OCI-LY7 (cell line): Measurements from ENCODE around the gene ALDH1L1. TPM values are rescaled to one million over a fixed set of nuclear protein-coding genes. Genes with fewer than 3 reads are reported as not detected.

ENCODE experiments used
- BruUV-seq: library from RNA; stranded (reverse); fragments of 400-500 nt; replicated peaks from 2 replicates; lab custom pipeline; 2021; lab: Mats Ljungman, UMichigan
- CTCF ChIA-PET: fragments of 300-600 bp; sonication (Branson Sonifier 250); formaldehyde crosslinking; loops from one replicate; lab custom pipeline; 2022; ENCODE audit warnings: antibody characterized with exemption; ENCODE audit not compliant: unreplicated experiment; lab: Charles Lee
- POLR2A ChIA-PET: fragments of 300-600 bp; sonication (Branson Sonifier 250); formaldehyde crosslinking; loops from one replicate; lab custom pipeline; 2022; ENCODE audit warnings: antibody characterized with exemption; lab: Charles Lee
- DNase-seq: peaks from one replicate; pipeline ENCODE4 v3.0.0-alpha.2; 2015; ENCODE audit warnings: low spot score
- H2AFZ ChIP-seq: fragments of 200-600 bp; sonication (generic), shearing (Covaris generic); 2 replicates; pipeline ENCODE4 v1.6.1; 2014; ENCODE audit warnings: mild to moderate bottlenecking, antibody characterized with exemption, low read length, moderate library complexity
- H3K27ac ChIP-seq: fragments of 200-600 bp; sonication (generic); 2 replicates; pipeline ENCODE4 v1.5.1; 2014; ENCODE audit warnings: mixed run types, low read depth, mild to moderate bottlenecking, moderate library complexity, low read length, inconsistent platforms; ENCODE audit not compliant: poor library complexity, severe bottlenecking
- H3K36me3 ChIP-seq: fragments of 200-600 bp; sonication (generic); 2 replicates; pipeline ENCODE4 v1.6.1; 2014; ENCODE audit warnings: mild to moderate bottlenecking, antibody characterized with exemption, low read length, moderate library complexity, mixed read lengths; ENCODE audit not compliant: insufficient read depth
- H3K4me1 ChIP-seq: fragments of 200-600 bp; sonication (generic); 2 replicates; pipeline ENCODE4 v1.5.1; 2014; ENCODE audit warnings: mild to moderate bottlenecking, low read length; ENCODE audit not compliant: insufficient read depth, poor library complexity, severe bottlenecking
- H3K4me2 ChIP-seq: fragments of 200-600 bp; sonication (generic); 2 replicates; pipeline ENCODE4 v1.6.1; 2014; ENCODE audit warnings: mild to moderate bottlenecking, low read length
- H3K4me3 ChIP-seq: fragments of 200-600 bp; sonication (generic); 2 replicates; pipeline ENCODE4 v1.5.1; 2014; ENCODE audit warnings: mild to moderate bottlenecking, low read depth, low read length; ENCODE audit not compliant: poor library complexity, severe bottlenecking
- H3K79me2 ChIP-seq: fragments of 200-600 bp; sonication (generic); 2 replicates; pipeline ENCODE4 v1.6.1; 2016; ENCODE audit warnings: low read depth, mild to moderate bottlenecking, low read length, moderate library complexity, mixed read lengths; ENCODE audit not compliant: insufficient read depth
- H3K9me2 ChIP-seq: fragments of 200-600 bp; sonication (generic); 2 replicates; pipeline ENCODE4 v1.6.1; 2016; ENCODE audit warnings: mild to moderate bottlenecking, low read length, mixed read lengths; ENCODE audit not compliant: insufficient read depth
- H3K9me3 ChIP-seq: fragments of 200-600 bp; sonication (generic); 2 replicates; pipeline ENCODE4 v1.6.1; 2014; ENCODE audit warnings: mild to moderate bottlenecking, mixed run types, low read length, mixed read lengths
- H4K20me1 ChIP-seq: fragments of 200-600 bp; sonication (generic); 2 replicates; pipeline ENCODE4 v1.6.1; 2014; ENCODE audit warnings: mild to moderate bottlenecking, antibody characterized with exemption, low read length, moderate library complexity, mixed read lengths; ENCODE audit not compliant: insufficient read depth
- CTCF ChIP-seq: fragments of 200-600 bp; sonication (generic); conservative IDR thresholded peaks from 2 replicates; pipeline ENCODE4 v1.5.1; 2014; ENCODE audit warnings: mild to moderate bottlenecking, antibody characterized with exemption, low read length, moderate library complexity, mixed read lengths
- EZH2phosphoT487 ChIP-seq: fragments of 200-600 bp; sonication (generic); IDR thresholded peaks from 2 replicates; pipeline ENCODE4 v1.6.1; 2018; ENCODE audit warnings: low read depth, borderline replicate concordance, mild to moderate bottlenecking, mixed run types, antibody characterized with exemption, low read length, moderate library complexity, mixed read lengths
- intact Hi-C: fragments of 100-400 bp; cut with micrococcal nuclease; formaldehyde crosslinking; loops from one replicate; pipeline ENCODE4 v1.10.0; 2022; ENCODE audit not compliant: unreplicated experiment
- total RNA-seq, 2 experiments: library from RNA; depleted of rRNA in 1 of 2; stranded (reverse); fragments of >200 nt in 1 of 2; shearing (Covaris generic) in 1 of 2; gene quantifications; 2 replicates each; pipeline ENCODE4 v1.2.3, GENCODE V29; 2014 to 2022

Gene ALDH1L1
- total RNA-seq, 2 experiments from 2014 or later = not detected

- TF ChIP-seq CTCF (no peak), EZH2phosphoT487 (no peak)
- intact Hi-C loops = no loop called here
- DNase-seq = no peak
- Histone ChIP-seq H3K27ac (no peak overlapping the region), H3K4me3 (no peak overlapping the region), H2AFZ (no peak overlapping the region), H3K79me2 (no peaks in the 10 kb centered on the region), H3K4me2 (no peak overlapping the region), H4K20me1 (no peaks in the 10 kb centered on the region), H3K36me3 (no peaks in the 10 kb centered on the region), H3K9me3 (no peaks in the 10 kb centered on the region), H3K4me1 (no peaks in the 10 kb centered on the region), H3K9me2 (no peaks in the 10 kb centered on the region)
- ChIA-PET CTCF (no interaction called here), POLR2A (no interaction called here)
- no TSS peak for BruUV-seq
These were observed 23.2 kb downstream of the ALDH1L1 start for GRCh38 chr3:126157083-126157768.

GRCh38 chr3:126156468-126156867 lies 23.9 kb downstream of the ALDH1L1 start:
- ChIA-PET CTCF (no interaction called here), POLR2A (no interaction called here)
- Histone ChIP-seq H3K4me3 (no peak overlapping the region), H3K9me3 (no peaks in the 10 kb centered on the region), H3K36me3 (no peaks in the 10 kb centered on the region), H3K79me2 (no peaks in the 10 kb centered on the region), H3K4me2 (no peak overlapping the region), H3K4me1 (no peaks in the 10 kb centered on the region), H4K20me1 (no peaks in the 10 kb centered on the region), H3K9me2 (no peaks in the 10 kb centered on the region), H3K27ac (no peak overlapping the region), H2AFZ (no peak overlapping the region)
- BruUV-seq = no TSS peak
- DNase-seq = peak; percentile 7
- TF ChIP-seq CTCF (no peak), EZH2phosphoT487 (no peak)
- intact Hi-C loops = no loop called here

- ChIA-PET POLR2A (no interaction called here), CTCF (no interaction called here)
- no peak for DNase-seq
- H3K4me2 ChIP-seq = no peak overlapping the region
- intact Hi-C loops = no loop called here
- TF ChIP-seq CTCF (no peak), EZH2phosphoT487 (no peak)
- no peaks in the 10 kb centered on the region for H3K79me2 ChIP-seq
- H3K9me3 ChIP-seq = no peaks in the 10 kb centered on the region
- H3K4me1 ChIP-seq = no peaks in the 10 kb centered on the region
- no TSS peak for BruUV-seq
- H3K9me2 ChIP-seq = no peaks in the 10 kb centered on the region
- H3K4me3 ChIP-seq = no peak overlapping the region
- no peak overlapping the region for H3K27ac ChIP-seq
- no peak overlapping the region for H2AFZ ChIP-seq
- no peaks in the 10 kb centered on the region for H3K36me3 ChIP-seq
- no peaks in the 10 kb centered on the region for H4K20me1 ChIP-seq
These were observed 24.6 kb downstream of the ALDH1L1 start for GRCh38 chr3:126155819-126156218.
